Measurements from ENCODE around the gene PLAC8. TPM values are rescaled to one million over a fixed set of nuclear protein-coding genes. Genes with fewer than 3 reads are reported as not detected.
"Not testable (repeated sequence)": the region's sequence is repeated elsewhere in the genome, so short reads cannot be mapped to it uniquely, and the experiment has no call there.

The PLAC8 gene
- total RNA-seq, 1 donor from 2014 or later = not detected

- Histone ChIP-seq H3K27ac (no peak overlapping the region), H3K4me1 (no peaks in the 10 kb centered on the region)
Measured at GRCh38 chr4:83149865-83150652, 35.5 kb upstream of the PLAC8 start.

GRCh38 chr4:83146841-83147240 is 32.3 kb upstream of the PLAC8 start:
- Histone ChIP-seq H3K36me3 (no peaks in the 10 kb centered on the region), H3K4me1 (no peaks in the 10 kb centered on the region), H3K4me3 (no peak overlapping the region), H3K9me3 (no peaks in the 10 kb centered on the region), H3K27me3 (no peaks in the 10 kb centered on the region), H3K27ac (no peak overlapping the region)
- intact Hi-C loops (cut with DNase I) = no loop called here
- no peak for TF ChIP-seq POLR2AphosphoS5 (IDR thresholded peaks at IDR 0.05; ENCODE audit: insufficient read depth in 1 of 2, low read depth in 1 of 2)
- no peak for TF ChIP-seq POLR2A (IDR thresholded peaks at IDR 0.05)
- no peak for TF ChIP-seq CTCF (IDR thresholded peaks at IDR 0.05)
- no peak for DNase-seq (ENCODE audit: extremely low spot score in 2 of 2)

More at GRCh38 chr4:83149865-83150652, 35.5 kb upstream of the PLAC8 start:
- no peaks in the 10 kb centered on the region for H3K27me3 ChIP-seq
- H3K4me3 ChIP-seq = no peak overlapping the region
- TF ChIP-seq CTCF (IDR thresholded peaks at IDR 0.05) (no peak), POLR2A (IDR thresholded peaks at IDR 0.05) (no peak), POLR2AphosphoS5 (IDR thresholded peaks at IDR 0.05; ENCODE audit: insufficient read depth in 1 of 2, low read depth in 1 of 2) (no peak)
- H3K9me3 ChIP-seq = no peaks in the 10 kb centered on the region
- DNase-seq (ENCODE audit: extremely low spot score in 2 of 2) = no peak
- H3K36me3 ChIP-seq = no peaks in the 10 kb centered on the region
- intact Hi-C loops (cut with DNase I) = no loop called here

GRCh38 chr4:83145776-83146175 is 31.2 kb upstream of the PLAC8 start:
- intact Hi-C loops (cut with DNase I); H3K4me3 ChIP-seq; H3K27ac ChIP-seq; H3K27me3 ChIP-seq; H3K36me3 ChIP-seq; DNase-seq (ENCODE audit: extremely low spot score in 2 of 2); H3K9me3 ChIP-seq; H3K4me1 ChIP-seq: not testable (repeated sequence)

GRCh38 chr4:83139514-83140156 is 25.1 kb upstream of the PLAC8 start:
- Histone ChIP-seq H3K27ac (no peak overlapping the region), H3K4me1 (no peaks in the 10 kb centered on the region), H3K4me3 (no peak overlapping the region), H3K27me3 (no peaks in the 10 kb centered on the region), H3K36me3 (no peaks in the 10 kb centered on the region), H3K9me3 (no peaks in the 10 kb centered on the region)
- intact Hi-C loops (cut with DNase I) = no loop called here
- TF ChIP-seq POLR2A (IDR thresholded peaks at IDR 0.05) (no peak), POLR2AphosphoS5 (IDR thresholded peaks at IDR 0.05; ENCODE audit: insufficient read depth in 1 of 2, low read depth in 1 of 2) (no peak)
- DNase-seq (ENCODE audit: extremely low spot score in 2 of 2) = no peak

- Histone ChIP-seq H3K27me3 (no peaks in the 10 kb centered on the region), H3K9me3 (no peaks in the 10 kb centered on the region), H3K4me1 (no peaks in the 10 kb centered on the region), H3K27ac (no peak overlapping the region), H3K4me3 (no peak overlapping the region), H3K36me3 (no peaks in the 10 kb centered on the region)
- no peak for DNase-seq (ENCODE audit: extremely low spot score in 2 of 2)
- TF ChIP-seq POLR2AphosphoS5 (IDR thresholded peaks at IDR 0.05; ENCODE audit: insufficient read depth in 1 of 2, low read depth in 1 of 2) (no peak), POLR2A (IDR thresholded peaks at IDR 0.05) (no peak), CTCF (IDR thresholded peaks at IDR 0.05) (no peak)
- intact Hi-C loops (cut with DNase I) = no loop called here
Measured at GRCh38 chr4:83138946-83139345, 24.4 kb upstream of the PLAC8 start.

- H3K27ac ChIP-seq = no peak overlapping the region
- no peaks in the 10 kb centered on the region for H3K9me3 ChIP-seq
- H3K4me3 ChIP-seq = no peak overlapping the region
- DNase-seq (ENCODE audit: extremely low spot score in 2 of 2) = no peak
- no peaks in the 10 kb centered on the region for H3K4me1 ChIP-seq
- H3K36me3 ChIP-seq = no peaks in the 10 kb centered on the region
- intact Hi-C loops (cut with DNase I) = no loop called here
- no peaks in the 10 kb centered on the region for H3K27me3 ChIP-seq
- TF ChIP-seq POLR2AphosphoS5 (IDR thresholded peaks at IDR 0.05; ENCODE audit: insufficient read depth in 1 of 2, low read depth in 1 of 2) = no peak
- no peak for TF ChIP-seq POLR2A (IDR thresholded peaks at IDR 0.05)
- no peak for TF ChIP-seq CTCF (IDR thresholded peaks at IDR 0.05)
Measured at GRCh38 chr4:83132065-83132464, 17.5 kb upstream of the PLAC8 start.
